NCI-H1436 treated with DMSO at 0.1 percent for 48 hours (cell line): Measurements from ENCODE around the gene NEK11.
A peak's percentile ranks its signal among the peaks of the same experiment; 100 is the strongest.
"Not testable (repeated sequence)": the region's sequence is repeated elsewhere in the genome, so short reads cannot be mapped to it uniquely, and the experiment has no call there.

Source experiments
- DNase-seq: peaks from one replicate; lab custom pipeline; 2025; lab: John Stamatoyannopoulos, UW

The NEK11 gene

DNA sequence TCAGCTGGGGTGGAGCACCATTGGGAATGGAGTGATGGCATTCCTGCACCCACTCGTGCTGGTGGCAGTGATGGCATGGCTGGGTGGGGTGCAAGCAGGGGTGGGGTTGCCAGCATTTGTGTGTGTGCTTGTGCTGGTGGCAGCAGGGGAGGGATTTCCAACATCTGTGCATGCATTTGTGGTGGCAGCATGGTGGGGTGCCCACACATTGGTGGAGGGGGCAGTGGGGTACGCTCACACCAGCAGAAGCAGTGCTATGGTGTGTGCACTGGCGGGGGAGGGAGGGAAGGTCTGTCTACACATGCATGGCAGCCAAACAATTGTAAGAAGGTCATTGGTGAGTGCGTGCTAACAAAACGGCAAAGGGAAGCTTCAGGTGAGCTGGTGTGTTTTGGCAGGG is 278.2 kb downstream of the NEK11 start:
- DNase-seq = no peak

DNA sequence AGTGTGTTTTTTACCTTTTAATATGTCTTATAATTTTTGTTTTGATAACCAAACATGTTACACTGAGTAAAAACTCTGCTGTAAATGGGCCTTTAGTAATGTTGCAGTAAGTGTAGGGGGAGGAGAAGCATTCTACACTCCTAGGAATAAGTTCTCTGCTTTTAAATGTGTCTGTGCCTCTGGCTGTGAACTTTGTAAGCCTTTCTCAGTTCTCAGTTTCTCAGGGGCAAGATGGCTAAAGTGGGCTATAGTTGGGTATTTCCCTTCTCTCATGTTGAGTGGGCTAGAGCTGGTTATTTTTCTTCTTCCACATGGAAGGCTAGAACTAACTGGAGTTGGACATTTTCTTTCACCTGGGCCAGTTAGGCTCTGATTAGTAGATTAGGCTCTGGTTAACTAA is 279.6 kb downstream of the NEK11 start:
- no peak for DNase-seq

DNA sequence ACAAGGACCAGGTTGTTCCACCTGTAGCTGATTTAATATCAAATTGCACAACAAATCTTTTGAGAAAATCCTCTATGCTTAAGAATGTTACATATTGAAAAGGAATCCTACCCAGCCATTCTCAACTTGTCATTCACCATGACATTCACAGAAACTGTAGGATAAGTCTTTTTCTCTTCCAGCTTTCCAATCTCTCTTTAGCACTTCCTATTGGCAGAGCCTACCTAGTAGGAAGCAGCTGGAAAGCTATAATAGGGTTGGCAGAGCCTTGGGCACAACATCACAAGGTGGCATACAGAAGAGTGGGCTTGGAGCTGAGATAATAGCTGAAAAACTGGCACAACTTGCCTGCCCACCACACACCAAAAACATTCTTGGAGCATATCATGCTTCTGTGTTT is 287.6 kb downstream of the NEK11 start:
- DNase-seq = no peak

DNA sequence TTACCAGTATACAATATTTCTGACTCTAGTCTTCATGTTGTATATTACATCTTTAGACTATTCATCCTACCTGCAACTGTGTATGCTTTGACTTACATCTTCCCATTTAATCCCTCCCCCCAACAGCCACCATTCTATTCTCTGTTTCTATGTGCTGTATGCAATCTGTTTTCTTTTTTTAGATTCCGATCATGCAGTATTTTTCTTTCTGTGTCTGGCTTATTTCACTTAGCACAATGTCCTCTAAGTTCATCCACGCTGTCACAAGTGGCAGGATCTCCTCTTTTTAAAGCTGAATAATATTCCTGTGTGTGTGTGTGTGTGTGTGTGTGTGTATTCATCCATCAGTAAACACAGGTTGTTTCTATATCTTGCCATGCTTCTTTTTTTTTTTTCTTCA is 288.5 kb downstream of the NEK11 start:
- no peak for DNase-seq

DNA sequence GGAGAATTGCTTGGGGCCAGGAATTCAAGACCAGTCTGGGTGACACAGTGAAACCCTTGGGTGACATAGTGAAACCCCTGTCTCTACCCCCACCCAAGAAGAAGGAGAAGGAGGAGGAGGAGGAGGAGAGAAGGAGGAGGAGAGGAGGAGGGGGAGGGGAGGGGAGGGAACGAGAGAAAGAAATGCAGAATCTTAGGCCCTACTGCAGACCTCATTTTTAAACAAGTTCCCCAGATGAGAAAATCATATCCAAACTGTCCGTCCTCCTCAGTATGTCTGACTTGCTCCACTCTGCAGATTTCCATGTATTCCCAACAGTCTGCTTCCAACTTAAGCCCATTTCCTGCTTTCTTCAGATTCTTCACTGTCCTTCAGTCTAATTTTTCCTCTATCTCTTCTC is 291.0 kb downstream of the NEK11 start:
- no peak for DNase-seq

DNA sequence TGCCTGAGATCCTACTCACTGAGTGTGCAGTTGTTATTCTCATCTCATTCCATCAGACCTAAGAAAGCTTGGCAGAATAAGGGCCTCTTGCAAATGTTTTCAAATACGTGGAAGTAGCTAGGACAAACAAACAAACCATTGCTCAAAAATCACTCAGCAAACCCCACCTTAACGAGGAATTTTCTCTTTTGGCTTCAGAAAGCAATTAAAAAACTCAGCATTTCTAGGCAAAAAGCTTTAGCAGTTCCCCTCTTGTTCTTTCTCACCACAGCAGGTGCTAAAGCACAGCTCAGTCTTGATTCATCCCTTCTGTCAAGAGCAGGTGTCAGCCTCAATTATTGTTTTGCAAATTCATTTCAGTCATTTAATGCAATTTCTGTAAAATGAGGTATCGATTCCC is 296.3 kb downstream of the NEK11 start:
- no peak for DNase-seq

DNA sequence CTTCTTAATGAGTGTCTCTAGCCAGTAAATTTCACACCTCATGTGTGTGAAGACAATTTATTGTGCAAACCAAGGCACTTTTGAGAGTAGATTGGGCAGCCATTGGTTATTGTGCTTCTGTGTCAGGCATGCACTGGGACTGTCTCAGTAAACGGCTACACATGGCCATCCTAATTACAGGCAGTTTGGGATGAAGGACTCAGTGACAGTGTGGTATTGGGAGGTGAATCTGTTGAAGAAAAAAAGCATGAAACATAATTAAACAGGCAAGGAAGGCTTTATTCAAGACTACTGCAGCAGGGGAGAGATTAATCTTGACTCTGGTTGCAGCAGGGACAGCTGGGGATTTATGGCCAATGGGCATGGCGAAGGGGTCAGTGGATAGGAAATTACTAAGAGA is 297.1 kb downstream of the NEK11 start:
- DNase-seq = no peak

DNA sequence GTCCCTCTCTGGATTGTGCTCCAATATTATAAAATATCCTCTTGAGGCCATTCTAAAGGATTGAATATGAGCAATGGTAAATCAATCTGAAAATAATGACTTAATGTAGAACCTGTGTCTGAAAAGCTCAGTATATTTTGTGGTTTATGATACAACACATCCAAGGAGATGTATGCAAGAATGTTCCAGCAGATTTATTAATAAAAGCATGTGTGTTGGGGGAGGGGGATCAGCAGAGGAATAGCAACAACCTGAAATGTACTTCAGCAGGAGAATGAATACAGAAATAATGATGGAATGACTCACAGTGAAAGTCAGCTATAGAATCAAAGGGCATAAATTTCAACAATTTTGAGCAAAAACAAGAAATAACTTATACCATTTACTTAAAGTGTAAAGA is 298.2 kb downstream of the NEK11 start:
- no peak for DNase-seq

DNA sequence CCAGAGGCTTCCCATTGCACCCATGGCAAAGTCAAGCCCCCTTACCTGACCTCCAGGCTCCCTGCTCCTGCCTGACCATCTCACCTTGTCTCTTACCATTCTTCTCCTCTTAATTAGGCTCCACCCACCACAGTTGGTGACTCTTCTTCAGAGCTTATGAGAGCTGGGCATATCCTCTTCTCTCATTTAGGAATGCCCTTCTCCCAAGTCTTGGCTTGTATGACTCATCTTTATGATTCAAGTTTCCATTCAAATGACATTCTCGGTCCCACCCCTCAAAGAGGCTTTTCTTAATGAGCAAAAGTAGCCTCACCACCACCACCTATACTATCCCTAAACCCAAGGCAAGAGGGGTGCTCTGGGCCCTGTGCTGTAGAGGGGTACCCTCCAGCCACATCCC is 299.6 kb downstream of the NEK11 start:
- DNase-seq = no peak

DNA sequence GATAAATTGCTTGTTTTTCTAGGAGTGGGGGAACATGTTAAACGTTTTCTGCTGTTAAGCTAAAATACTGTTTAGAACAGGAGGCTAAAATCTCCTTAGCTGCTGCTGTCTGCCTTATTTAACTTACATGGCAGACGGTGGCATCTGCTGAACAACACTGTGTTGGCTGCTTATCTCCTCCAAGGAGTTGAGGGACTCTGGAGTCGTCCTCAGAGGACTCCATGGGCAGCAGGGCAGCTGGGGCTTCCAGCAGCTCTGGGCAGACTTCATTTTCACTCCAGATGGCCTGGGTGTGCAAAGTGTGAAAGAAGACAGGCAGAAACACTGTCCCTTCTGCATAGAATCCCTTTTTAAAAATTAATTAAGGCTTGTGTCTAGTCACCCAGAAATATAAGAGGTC is 302.0 kb downstream of the NEK11 start:
- no peak for DNase-seq

DNA sequence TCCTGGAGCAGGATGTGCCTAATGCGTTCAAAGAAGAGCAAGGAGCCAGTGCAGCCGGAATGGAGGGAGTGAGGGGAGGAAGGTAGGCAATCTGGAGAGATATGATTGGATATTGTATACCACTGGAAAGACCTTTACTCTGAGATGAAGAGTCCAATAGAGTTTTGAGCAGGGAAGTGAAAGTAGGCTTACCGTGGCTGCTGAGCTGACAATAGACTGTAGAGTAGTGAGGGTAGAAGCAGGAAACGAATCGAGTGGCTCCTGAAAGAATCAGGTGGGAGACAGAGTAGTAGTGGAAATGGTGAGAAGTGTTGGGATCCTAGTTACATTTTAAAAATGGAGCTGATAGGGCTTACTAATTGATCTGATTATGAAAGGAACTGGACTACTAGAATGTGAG is 303.1 kb downstream of the NEK11 start:
- DNase-seq = no peak

DNA sequence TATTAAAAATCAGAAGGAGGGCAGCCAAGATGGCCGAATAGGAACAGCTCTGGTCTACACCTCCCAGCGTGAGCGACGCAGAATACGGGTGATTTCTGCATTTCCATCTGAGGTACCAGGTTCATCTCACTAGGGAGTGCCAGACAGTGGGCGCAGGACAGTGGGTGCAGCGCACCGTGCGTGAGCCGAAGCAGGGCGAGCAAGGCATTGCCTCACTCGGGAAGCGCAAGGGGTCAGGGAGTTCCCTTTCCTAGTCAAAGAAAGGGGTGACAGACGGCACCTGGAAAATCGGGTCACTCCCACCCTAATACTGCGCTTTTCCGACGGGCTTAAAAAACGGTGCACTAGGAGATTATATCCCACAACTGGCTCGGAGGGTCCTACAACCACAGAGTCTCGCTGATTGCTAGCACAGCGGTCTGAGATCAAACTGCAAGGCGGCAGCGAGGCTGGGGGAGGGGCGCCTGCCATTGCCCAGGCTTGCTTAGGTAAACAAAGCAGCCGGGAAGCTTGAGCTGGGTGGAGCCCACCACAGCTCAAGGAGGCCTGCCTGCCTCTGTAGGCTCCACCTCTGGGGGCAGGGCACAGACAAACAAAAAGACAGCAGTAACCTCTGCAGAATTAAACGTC is 304.9 kb downstream of the NEK11 start:
- DNase-seq = not testable (repeated sequence)

DNA sequence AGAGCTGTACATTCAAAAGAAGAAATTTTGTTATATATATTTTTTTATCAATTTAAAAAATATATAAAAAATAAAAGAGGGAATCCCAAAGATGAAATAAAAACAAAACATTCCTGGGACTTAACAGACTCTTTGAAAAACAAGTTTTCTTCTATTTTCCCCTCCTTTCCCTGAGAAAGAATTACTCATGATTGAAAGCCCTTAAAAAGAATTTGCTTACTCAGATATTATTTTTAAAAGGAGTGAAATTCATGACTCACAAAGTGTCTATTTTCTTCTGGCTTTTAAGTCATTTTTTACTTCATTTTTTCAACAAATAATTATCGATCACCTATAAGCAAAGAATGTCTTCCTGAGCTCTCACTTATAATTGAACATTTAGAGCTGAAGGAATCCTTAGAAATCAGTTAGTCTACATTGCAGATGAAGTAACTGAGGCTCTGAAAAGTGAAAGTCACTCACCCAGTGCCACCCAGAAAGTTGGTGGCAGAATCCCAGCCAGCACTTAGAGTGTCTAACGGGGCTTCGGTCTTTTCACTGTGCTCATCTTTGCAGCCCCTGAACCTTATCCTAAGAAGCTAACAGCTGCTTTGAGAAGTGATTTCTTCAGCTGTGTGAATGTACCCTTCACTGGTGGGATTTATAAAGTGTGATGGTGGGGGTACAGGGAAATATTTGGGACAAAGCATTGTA is 312.4 kb downstream of the NEK11 start:
- DNase-seq = no peak

DNA sequence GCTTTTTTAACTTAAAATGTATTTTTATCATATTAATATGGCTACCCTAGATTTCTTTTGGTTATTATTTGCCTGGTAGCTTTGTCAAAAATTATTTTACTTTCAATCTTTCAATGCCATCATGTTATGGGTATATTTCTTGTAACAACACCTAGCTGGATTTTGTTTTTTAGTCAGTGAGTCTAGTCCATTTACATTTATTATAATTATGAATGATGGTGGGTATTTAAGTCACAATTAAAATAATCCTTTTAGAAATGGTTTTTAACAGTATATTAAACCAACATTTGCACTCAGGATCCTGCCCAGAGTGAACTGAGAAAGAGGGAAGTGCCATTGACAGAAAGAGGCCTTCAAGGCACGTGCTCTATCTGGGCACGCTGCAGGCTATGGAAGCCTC is 315.1 kb downstream of the NEK11 start:
- no peak for DNase-seq

DNA sequence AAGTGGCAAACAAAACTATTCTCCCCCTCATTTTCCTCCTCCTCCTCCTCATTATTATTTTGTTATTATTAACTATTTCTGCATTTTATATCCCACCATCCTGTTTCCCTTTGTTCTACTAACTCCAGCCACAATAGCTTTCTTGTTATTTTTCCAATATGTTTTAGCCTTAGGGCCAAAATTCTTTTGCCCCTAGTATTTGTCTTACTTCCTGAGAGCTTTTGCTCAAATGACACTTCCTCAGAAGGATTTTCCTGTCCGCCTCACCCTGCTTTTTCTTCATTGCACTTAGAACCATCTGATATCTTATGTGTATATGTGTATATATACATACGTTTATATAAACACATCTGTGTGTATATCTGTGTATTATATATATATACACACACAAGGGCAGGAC is 322.2 kb downstream of the NEK11 start:
- no peak for DNase-seq

DNA sequence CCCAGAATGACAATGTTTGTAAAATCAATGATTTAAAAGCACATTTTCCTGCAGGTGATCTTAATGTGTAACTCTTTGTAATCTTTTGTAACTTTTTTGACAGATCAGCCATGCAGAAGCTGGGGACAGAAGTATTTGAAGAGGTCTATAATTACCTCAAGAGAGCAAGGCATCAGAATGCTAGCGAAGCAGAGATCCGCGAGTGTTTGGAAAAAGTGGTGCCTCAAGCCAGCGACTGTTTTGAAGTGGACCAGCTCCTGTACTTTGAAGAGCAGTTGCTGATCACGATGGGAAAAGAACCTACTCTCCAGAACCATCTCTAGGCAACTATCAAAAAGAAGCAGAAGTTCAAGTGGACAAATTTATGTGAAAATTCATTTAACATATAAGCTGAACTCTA is 322.8 kb downstream of the NEK11 start:
- DNase-seq = no peak

DNA sequence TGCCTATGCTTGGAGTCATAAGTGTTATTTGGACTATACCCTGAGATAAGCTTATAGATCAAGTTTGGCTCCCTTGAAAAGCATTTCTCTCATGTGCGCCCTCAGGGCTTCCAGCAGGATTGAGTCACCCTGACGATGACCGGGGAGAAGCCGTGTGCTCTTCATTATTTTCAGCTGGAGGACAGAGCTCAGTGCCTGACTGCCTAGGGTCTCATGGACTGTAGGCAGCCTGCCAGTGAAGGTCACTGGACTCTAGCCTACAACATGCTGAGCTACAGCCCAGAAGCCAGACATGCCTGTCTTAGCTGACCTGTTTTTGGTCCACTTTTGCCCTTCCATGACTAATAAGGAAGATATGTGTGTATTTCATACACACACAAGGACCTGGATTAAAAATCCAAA is 323.3 kb downstream of the NEK11 start:
- DNase-seq = no peak

DNA sequence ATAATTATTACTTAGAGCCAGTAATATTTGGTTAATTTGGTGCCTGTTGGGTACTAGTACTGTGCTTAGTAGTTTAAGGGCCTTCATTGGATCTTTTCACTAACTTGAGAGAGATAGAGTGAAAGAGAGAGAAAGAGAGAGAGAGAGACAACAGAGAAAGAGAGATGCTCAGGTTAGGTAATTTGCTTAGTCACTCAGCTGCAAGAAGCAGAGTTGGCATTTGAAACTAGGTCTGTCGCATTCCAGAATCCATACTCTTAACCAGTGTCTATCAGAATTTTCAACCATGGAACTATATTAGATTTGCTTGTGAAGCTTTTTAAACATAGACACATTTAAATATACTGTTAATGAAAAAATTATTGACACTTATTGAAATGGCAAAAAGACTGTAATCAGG is 323.8 kb downstream of the NEK11 start:
- no peak for DNase-seq

DNA sequence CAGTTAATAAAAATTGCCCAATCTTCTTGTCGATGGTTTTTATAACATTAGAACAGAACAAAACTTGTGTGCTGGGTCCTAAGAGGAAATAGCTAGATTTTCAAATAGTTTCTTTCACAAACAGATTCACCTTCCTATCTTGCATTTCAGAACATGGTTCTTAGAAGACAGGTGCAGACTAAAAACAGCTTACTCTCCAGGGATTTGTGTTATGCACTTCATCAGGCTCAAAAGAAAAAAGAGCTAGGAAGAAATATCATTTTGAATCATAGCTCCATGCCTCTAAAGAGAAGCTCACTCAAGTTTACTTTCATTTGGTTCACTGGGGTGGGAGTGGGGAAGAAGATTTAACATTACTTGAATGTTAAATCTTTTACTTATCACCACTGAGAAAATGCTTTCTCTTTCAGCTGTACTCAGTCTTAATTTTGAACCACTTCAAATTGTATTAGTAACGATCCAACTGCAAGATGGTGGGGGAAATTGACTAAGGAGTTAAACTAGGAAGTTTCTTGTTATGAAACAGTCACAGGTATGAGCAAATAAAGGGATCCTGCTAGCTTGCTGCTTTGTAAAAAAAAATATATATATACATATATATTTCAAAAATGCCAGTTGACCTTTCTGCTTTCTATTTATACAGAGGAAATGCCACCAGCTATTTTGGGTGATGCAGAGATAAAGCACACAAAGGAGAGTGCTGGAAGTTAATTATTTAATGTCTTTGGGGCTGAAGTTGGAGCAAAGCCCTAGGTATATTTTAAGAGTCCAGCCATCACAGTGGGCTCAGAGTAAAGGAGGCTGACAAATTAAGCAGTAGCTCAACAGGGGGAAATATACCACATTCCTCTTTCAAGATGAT is 326.6 kb downstream of the NEK11 start:
- no peak for DNase-seq

DNA sequence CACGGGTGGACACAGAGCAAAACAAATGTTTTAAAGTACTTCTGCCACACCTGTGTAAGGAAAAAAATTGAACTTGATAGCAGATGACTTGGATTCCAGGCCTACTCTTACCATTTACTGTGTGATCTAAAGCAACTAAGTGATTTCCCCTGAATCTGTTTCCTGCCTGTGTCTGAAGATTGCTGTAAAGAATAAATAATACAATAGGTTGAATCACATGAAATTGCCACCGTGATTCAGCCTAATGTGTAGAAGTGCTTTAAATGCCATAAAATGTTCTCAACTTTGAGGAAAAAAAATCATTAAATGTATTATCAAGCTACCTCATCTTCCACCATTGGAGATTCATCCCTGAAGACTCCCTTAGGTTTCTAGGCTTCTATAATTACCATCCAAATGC is 327.3 kb downstream of the NEK11 start:
- DNase-seq = peak; percentile 36

DNA sequence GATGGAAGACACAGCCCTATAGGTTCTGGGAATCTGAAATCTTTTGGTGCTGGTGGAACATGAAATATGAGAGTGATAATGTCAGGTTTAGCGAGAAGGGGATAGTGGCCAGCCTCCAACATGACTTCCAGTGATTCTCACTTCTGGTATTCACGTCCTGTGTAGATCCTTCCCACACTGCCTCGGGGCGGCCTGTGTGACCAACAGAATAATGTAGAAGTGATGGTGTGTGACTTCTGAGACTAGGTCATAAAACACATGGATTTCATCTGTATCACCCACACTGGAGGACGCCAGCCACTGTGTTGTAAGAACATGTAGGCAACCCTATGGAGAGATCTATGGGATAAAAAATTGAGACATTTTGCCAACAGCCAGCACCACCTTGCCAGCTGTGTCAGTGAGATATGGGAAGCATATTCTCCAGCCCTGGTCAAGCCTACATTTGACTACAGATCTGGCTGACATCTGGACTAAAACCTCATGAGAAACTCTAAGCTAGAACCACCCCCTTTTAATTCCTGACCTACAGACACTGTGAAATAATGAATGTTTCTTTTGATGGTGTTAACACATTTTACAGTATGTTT is 329.4 kb downstream of the NEK11 start:
- no peak for DNase-seq

DNA sequence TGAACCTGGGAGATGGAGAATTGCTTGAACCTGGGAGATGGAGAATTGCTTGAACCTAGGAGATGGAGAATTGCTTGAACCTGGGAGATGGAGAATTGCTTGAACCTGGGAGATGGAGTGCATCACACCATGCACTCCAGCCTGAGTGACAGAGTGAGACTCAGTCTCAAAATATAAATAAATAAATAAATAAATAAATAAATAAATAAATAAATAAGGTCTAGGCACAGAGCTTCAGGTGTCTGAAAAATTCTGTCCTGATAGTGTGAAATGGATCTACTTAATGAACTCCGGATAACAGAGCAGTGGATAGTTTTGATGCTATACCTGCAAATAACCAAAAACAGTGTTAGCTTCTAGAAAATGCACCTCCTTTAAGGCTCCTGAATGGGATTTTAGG is 330.6 kb downstream of the NEK11 start:
- DNase-seq = no peak

DNA sequence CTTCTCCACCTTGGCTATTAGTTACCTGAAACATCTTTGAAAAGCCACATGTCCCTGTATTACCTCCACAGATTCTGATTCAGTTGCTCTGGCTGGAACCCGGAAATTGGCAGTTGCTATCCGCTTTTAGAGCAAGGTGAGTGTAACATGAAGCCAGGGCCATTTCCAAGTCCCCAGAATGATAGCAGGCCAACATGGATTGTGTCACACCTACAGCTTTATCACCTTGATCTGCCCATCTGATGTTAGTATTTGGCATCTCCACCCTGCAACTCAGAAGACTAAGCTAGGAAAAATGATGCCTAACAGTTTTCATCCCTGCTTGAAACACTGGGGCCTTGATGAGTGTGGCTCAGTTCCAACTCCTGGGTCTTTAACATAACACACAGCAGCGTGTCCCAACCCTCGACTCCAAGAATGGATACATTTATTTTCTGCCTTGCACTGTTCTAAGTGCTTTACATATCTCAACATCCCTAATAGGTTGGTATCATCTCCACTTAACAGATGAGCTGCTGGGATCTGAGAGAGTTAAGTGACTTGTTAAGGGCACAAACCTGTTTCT is 333.6 kb downstream of the NEK11 start:
- no peak for DNase-seq
